GM23248 (cell line): Measurements from ENCODE around the gene CCNA1. TPM values are rescaled to one million over a fixed set of nuclear protein-coding genes. Genes with fewer than 3 reads are reported as not detected.

ENCODE experiments used
- DNase-seq: peaks from one replicate; pipeline ENCODE4 v3.0.0-alpha.2; 2015
- H2AFZ ChIP-seq: fragments of 200-600 bp; sonication (generic); 2 replicates; pipeline ENCODE4 v1.6.1; 2016; ENCODE audit warnings: antibody characterized with exemption
- H3F3A ChIP-seq: fragments of 200-600 bp; sonication (generic); 2 replicates; pipeline ENCODE4 v1.6.1; 2016; ENCODE audit warnings: mild to moderate bottlenecking, antibody characterized with exemption, mixed run types; ENCODE audit not compliant: insufficient read depth
- H3K27ac ChIP-seq: fragments of 200-600 bp; sonication (generic); 2 replicates; pipeline ENCODE4 v1.5.1; 2016; ENCODE audit warnings: mild to moderate bottlenecking
- H3K27me3 ChIP-seq: fragments of 200-600 bp; sonication (generic); replicated peaks from 2 replicates; pipeline ENCODE4 v1.6.1; 2016; ENCODE audit warnings: mild to moderate bottlenecking; ENCODE audit not compliant: insufficient read depth
- H3K36me3 ChIP-seq: fragments of 200-600 bp; sonication (generic); 2 replicates; pipeline ENCODE4 v1.6.1; 2016; ENCODE audit warnings: low read depth, mild to moderate bottlenecking
- H3K4me1 ChIP-seq: fragments of 200-600 bp; sonication (generic); 2 replicates; pipeline ENCODE4 v1.6.1; 2016; ENCODE audit warnings: mild to moderate bottlenecking; ENCODE audit not compliant: insufficient read depth
- H3K4me2 ChIP-seq: fragments of 200-600 bp; sonication (generic); one replicate; pipeline ENCODE4 v1.6.1; 2016; ENCODE audit warnings: mild to moderate bottlenecking; ENCODE audit not compliant: unreplicated experiment
- H3K4me3 ChIP-seq: fragments of 200-600 bp; sonication (generic); 2 replicates; pipeline ENCODE4 v1.5.1; 2016; ENCODE audit warnings: mild to moderate bottlenecking
- H3K79me2 ChIP-seq: fragments of 200-600 bp; sonication (generic); 2 replicates; pipeline ENCODE4 v1.6.1; 2016; ENCODE audit warnings: mild to moderate bottlenecking; ENCODE audit not compliant: insufficient read depth
- H3K9ac ChIP-seq: fragments of 200-600 bp; sonication (generic); 2 replicates; pipeline ENCODE4 v1.6.1; 2016; ENCODE audit warnings: mild to moderate bottlenecking
- H3K9me2 ChIP-seq: fragments of 200-600 bp; sonication (generic); 2 replicates; pipeline ENCODE4 v1.6.1; 2016; ENCODE audit warnings: mixed run types, mild to moderate bottlenecking, moderate library complexity; ENCODE audit not compliant: insufficient read depth
- H3K9me3 ChIP-seq: fragments of 200-600 bp; sonication (generic); one replicate; pipeline ENCODE4 v1.6.1; 2017; ENCODE audit warnings: low read depth
- H4K20me1 ChIP-seq: fragments of 200-600 bp; sonication (generic); 2 replicates; pipeline ENCODE4 v1.6.0; 2016; ENCODE audit not compliant: insufficient read depth
- EZH2 ChIP-seq: fragments of 200-600 bp; sonication (generic); IDR thresholded peaks from 2 replicates; pipeline ENCODE4 v1.6.1; 2018; ENCODE audit warnings: antibody characterized with exemption, mild to moderate bottlenecking; ENCODE audit not compliant: insufficient read depth, poor library complexity, severe bottlenecking
- EZH2phosphoT487 ChIP-seq: fragments of 200-600 bp; sonication (generic); IDR thresholded peaks from 2 replicates; pipeline ENCODE4 v1.6.1; 2018; ENCODE audit warnings: antibody characterized with exemption, moderate library complexity, mild to moderate bottlenecking, low read depth; ENCODE audit not compliant: insufficient read depth
- WGBS, 2 experiments: methylation state at CpG; one replicate each; pipeline ENCODE4 v1.1.6; 2015 to 2017; ENCODE audit warnings: low lambda C conversion rate in 2 of 2, low coverage in 1 of 2; ENCODE audit errors: missing lambda C conversion rate in 2 of 2; 5-methylcytosine and 5-hydroxymethylcytosine counted together
- in situ Hi-C: fragments of 300-500 bp; cut with MboI; formaldehyde crosslinking; loops from 2 replicates; pipeline ENCODE4 v1.15.0; 2020
- polyA plus RNA-seq: library from polyadenylated mRNA; unstranded; fragments of >200 nt; fragmentation: Nextera tagmentation; extraction: Ambion mirVana; gene quantifications from 2 replicates; pipeline ENCODE4 v1.2.1, GENCODE V29; 2016
- total RNA-seq: library from RNA; depleted of rRNA; stranded (reverse); fragments of >200 nt; shearing (Covaris generic); gene quantifications from 2 replicates; pipeline ENCODE4 v1.2.3, GENCODE V29; 2014

CCNA1 gene
- total and polyA plus RNA-seq, 2 experiments from 2014 or later, result not detected

DNA sequence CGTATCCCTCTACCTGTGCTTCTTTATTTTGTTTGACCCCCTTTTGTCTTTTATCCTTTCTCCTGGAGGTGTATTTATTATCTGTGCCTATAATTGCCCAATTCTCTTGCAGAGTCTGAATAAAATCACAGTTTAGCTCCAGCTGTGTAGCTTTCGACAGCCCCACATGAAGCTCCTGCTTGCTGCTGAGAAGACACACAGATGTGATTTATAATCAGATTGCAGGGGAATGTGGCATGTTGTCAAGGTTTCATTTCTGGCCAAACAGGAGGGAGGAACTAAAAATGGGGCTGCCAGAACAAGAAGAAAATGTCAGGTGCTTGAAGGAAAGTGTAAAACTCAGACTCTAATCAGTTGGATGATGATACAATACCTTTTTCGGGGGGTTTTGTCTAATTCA is 22.7 kb downstream of the CCNA1 start:
- no peaks in the 10 kb centered on the region for H3K9me2 ChIP-seq
- H3K4me2 ChIP-seq, result no peak overlapping the region
- H3K27ac ChIP-seq, result no peak overlapping the region
- H4K20me1 ChIP-seq, result no peaks in the 10 kb centered on the region
- in situ Hi-C loops, result no loop called here
- H3K27me3 ChIP-seq, result peaks cover 10% of the 10 kb centered on the region; the same call in 1 of the 2 replicates
- H3K9me3 ChIP-seq, result no peaks in the 10 kb centered on the region
- TF ChIP-seq EZH2 (no peak), EZH2phosphoT487 (no peak)
- 40 to 47% methylated on average over 3 of the region's 3 CpGs for WGBS, 2 experiments
- H3K79me2 ChIP-seq, result no peaks in the 10 kb centered on the region
- no peaks in the 10 kb centered on the region for H3K36me3 ChIP-seq
- no peaks in the 10 kb centered on the region for H3F3A ChIP-seq
- DNase-seq, result no peak
- H3K4me3 ChIP-seq, result no peak overlapping the region
- no peak overlapping the region for H2AFZ ChIP-seq
- no peak overlapping the region for H3K9ac ChIP-seq
- no peaks in the 10 kb centered on the region for H3K4me1 ChIP-seq

DNA sequence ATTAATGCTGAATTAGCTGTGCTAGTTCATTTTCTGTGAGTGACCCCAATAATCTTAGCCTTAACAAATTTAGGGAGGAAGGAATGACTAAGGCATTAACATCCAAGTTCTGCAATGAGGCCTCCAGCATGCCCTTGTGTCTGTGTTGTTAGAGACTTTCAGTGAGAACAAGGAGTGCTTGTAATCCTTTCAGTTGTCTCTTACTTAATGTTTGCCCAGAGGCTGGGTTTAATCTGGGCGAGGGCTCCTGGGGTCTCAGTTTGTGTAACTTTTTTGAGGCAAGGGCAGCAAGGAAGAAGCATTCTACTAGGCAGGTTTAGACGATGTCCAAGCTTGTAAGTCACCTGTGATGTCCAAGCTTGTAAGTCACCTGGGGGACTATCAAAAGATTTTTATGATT is 24.3 kb downstream of the CCNA1 start:
- no peak overlapping the region for H3K4me2 ChIP-seq
- no peaks in the 10 kb centered on the region for H3F3A ChIP-seq
- H3K9me3 ChIP-seq, result no peaks in the 10 kb centered on the region
- no peaks in the 10 kb centered on the region for H3K4me1 ChIP-seq
- no peaks in the 10 kb centered on the region for H3K9me2 ChIP-seq
- no peaks in the 10 kb centered on the region for H3K36me3 ChIP-seq
- H2AFZ ChIP-seq, result no peak overlapping the region
- no peaks in the 10 kb centered on the region for H3K79me2 ChIP-seq
- no peak for DNase-seq
- H3K27ac ChIP-seq, result no peak overlapping the region
- peaks cover 5% of the 10 kb centered on the region; the same call in 1 of the 2 replicates for H3K27me3 ChIP-seq
- H3K9ac ChIP-seq, result no peak overlapping the region
- in situ Hi-C loops, result no loop called here
- no peak overlapping the region for H3K4me3 ChIP-seq
- 13 to 19% methylated on average over 2 of the region's 2 CpGs for WGBS, 2 experiments
- H4K20me1 ChIP-seq, result no peaks in the 10 kb centered on the region
- TF ChIP-seq EZH2phosphoT487 (no peak), EZH2 (no peak)

DNA sequence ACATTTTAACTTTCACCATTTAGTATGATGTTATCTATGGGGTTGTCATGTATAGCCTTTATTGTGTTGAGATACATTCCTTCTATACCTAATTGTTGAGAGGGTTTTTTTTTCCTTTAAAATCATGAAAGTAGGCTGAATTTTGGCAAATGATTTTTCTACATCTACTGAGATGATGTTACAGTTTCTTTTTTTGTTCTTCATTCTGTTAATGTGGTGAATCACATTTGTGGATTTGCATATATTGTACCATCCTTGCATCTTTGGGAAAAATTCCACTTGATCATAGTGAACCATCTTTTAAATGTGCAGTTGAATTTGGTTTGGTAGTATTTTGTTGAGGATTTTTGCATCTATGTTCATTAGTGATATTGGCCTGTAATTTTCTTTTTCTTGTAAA is 29.2 kb downstream of the CCNA1 start:
- Histone ChIP-seq H3K4me3 (no peak overlapping the region), H3K79me2 (no peaks in the 10 kb centered on the region), H3K4me2 (no peak overlapping the region), H3K9ac (no peak overlapping the region), H3K9me3 (no peaks in the 10 kb centered on the region), H3K4me1 (no peaks in the 10 kb centered on the region), H3F3A (no peaks in the 10 kb centered on the region), H4K20me1 (no peaks in the 10 kb centered on the region), H3K36me3 (no peaks in the 10 kb centered on the region), H3K9me2 (no peaks in the 10 kb centered on the region), H3K27me3 (no peaks in the 10 kb centered on the region), H3K27ac (no peak overlapping the region), H2AFZ (no peak overlapping the region)
- in situ Hi-C loops, result no loop called here
- DNase-seq, result no peak
- TF ChIP-seq EZH2phosphoT487, result no peak
- no peak for TF ChIP-seq EZH2

DNA sequence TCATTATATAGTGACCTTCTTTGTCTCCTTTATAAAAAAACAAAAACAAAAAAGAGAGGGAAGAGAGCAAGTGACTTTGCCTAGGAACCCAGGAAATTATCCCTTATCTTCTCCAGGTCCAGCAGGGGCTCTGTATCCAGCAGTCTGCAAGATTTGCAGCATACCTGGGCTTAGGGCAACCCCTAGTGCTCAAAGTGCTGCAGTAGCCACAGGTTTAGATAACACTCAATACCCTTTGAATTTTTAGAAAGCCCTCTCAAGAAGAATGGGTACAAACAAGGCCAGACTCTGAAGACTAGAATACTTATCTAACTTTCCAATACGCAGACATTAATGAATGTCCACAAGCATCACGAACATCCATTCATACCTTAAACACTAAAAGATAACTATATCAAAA is 43.2 kb downstream of the CCNA1 start:
- no peaks in the 10 kb centered on the region for H4K20me1 ChIP-seq
- no peaks in the 10 kb centered on the region for H3K9me2 ChIP-seq
- no peaks in the 10 kb centered on the region for H3F3A ChIP-seq
- TF ChIP-seq EZH2phosphoT487 (no peak), EZH2 (no peak)
- no peak for DNase-seq
- H2AFZ ChIP-seq, result no peak overlapping the region
- H3K4me1 ChIP-seq, result no peaks in the 10 kb centered on the region
- H3K27ac ChIP-seq, result no peak overlapping the region
- H3K4me2 ChIP-seq, result no peak overlapping the region
- H3K9me3 ChIP-seq, result no peaks in the 10 kb centered on the region
- H3K36me3 ChIP-seq, result no peaks in the 10 kb centered on the region
- H3K27me3 ChIP-seq, result no peaks in the 10 kb centered on the region
- WGBS, 2 experiments, result 44 to 46% methylated on average over 2 of the region's 2 CpGs
- in situ Hi-C loops, result no loop called here
- no peak overlapping the region for H3K9ac ChIP-seq
- H3K79me2 ChIP-seq, result no peaks in the 10 kb centered on the region
- no peak overlapping the region for H3K4me3 ChIP-seq

DNA sequence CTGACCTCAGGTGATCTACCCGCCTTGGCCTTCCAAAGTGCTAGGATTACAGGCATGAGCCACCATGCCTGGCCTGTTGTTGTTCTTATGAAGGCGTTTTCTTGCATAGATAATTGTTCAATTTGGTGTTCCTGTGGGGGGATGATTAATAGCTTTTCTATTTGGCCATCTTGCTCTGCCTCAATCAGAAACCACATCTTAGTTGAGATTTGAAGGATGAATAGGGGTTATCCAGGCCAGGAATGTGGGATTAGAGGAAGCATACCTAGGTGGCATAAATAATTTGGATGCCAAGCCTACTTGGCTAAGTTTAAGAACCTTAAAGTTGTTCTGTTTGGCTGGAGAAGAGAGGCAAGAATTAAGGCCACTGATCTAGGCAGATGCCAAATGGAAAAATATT is 44.4 kb downstream of the CCNA1 start:
- H3K79me2 ChIP-seq, result no peaks in the 10 kb centered on the region
- no peaks in the 10 kb centered on the region for H3K9me3 ChIP-seq
- H3K27me3 ChIP-seq, result no peaks in the 10 kb centered on the region
- H3K4me3 ChIP-seq, result no peak overlapping the region
- H3K9me2 ChIP-seq, result no peaks in the 10 kb centered on the region
- no peak overlapping the region for H2AFZ ChIP-seq
- H4K20me1 ChIP-seq, result no peaks in the 10 kb centered on the region
- no peak for DNase-seq
- no peak overlapping the region for H3K4me2 ChIP-seq
- H3K4me1 ChIP-seq, result no peaks in the 10 kb centered on the region
- WGBS, 2 experiments, result 13 to 15% methylated on average over 2 of the region's 2 CpGs
- no peak for TF ChIP-seq EZH2phosphoT487
- no peak for TF ChIP-seq EZH2
- H3K9ac ChIP-seq, result no peak overlapping the region
- H3F3A ChIP-seq, result no peaks in the 10 kb centered on the region
- no peaks in the 10 kb centered on the region for H3K36me3 ChIP-seq
- no peak overlapping the region for H3K27ac ChIP-seq
- in situ Hi-C loops, result no loop called here
